H9 (cell line): ENCODE measurements around the gene SELENOS. TPM values are rescaled to one million over a fixed set of nuclear protein-coding genes. Genes with fewer than 3 reads are reported as not detected.

Source experiments
- DNase-seq: peaks from one replicate; pipeline ENCODE4 v3.0.0-alpha.2; 2017
- H2AFZ ChIP-seq: one replicate; pipeline ENCODE4 v1.6.1; 2013; ENCODE audit warnings: mild to moderate bottlenecking, low read length, control low read depth, moderate library complexity
- H2AK5ac ChIP-seq: 2 replicates; pipeline ENCODE4 v1.6.1; 2013; ENCODE audit warnings: low read length, control low read depth, mixed read lengths; ENCODE audit not compliant: insufficient read length
- H2BK120ac ChIP-seq: one replicate; pipeline ENCODE4 v1.6.1; 2013; ENCODE audit warnings: low read depth, mild to moderate bottlenecking, low read length, control low read depth, inconsistent platforms; ENCODE audit not compliant: poor library complexity, severe bottlenecking
- H2BK12ac ChIP-seq: 2 replicates; pipeline ENCODE4 v1.6.1; 2013; ENCODE audit warnings: low read length, control low read depth, mixed read lengths, low read depth; ENCODE audit not compliant: insufficient read length
- H2BK15ac ChIP-seq: 2 replicates; pipeline ENCODE4 v1.6.1; 2013; ENCODE audit warnings: low read depth, low read length, control low read depth
- H2BK20ac ChIP-seq: one replicate; pipeline ENCODE4 v1.6.1; 2013; ENCODE audit warnings: low read depth, mild to moderate bottlenecking, low read length, control low read depth, inconsistent platforms; ENCODE audit not compliant: poor library complexity, severe bottlenecking
- H2BK5ac ChIP-seq: 2 replicates; pipeline ENCODE4 v1.6.1; 2013; ENCODE audit warnings: low read length, control low read depth, mixed read lengths; ENCODE audit not compliant: insufficient read length
- H3K14ac ChIP-seq: 2 replicates; pipeline ENCODE4 v1.6.1; 2013; ENCODE audit warnings: low read length, control low read depth; ENCODE audit not compliant: insufficient read depth
- H3K18ac ChIP-seq: 2 replicates; pipeline ENCODE4 v1.6.1; 2013; ENCODE audit warnings: low read depth, mild to moderate bottlenecking, mixed read lengths, low read length, control low read depth; ENCODE audit not compliant: insufficient read length
- H3K23ac ChIP-seq: 2 replicates; pipeline ENCODE4 v1.6.1; 2013; ENCODE audit warnings: low read length, control low read depth, mixed read lengths, low read depth; ENCODE audit not compliant: insufficient read length
- H3K23me2 ChIP-seq: 2 replicates; pipeline ENCODE4 v1.6.1; 2013; ENCODE audit warnings: low read depth, mild to moderate bottlenecking, mixed read lengths, low read length, control low read depth; ENCODE audit not compliant: insufficient read length, poor library complexity, severe bottlenecking
- H3K27ac ChIP-seq: 2 replicates; pipeline ENCODE4 v1.5.1; 2013; ENCODE audit warnings: low read length, control low read depth, mixed read lengths, low read depth; ENCODE audit not compliant: insufficient read length
- H3K27me3 ChIP-seq: 2 replicates; pipeline ENCODE4 v1.6.1; 2013; ENCODE audit warnings: low read length, control low read depth, inconsistent platforms; ENCODE audit not compliant: insufficient read depth
- H3K4ac ChIP-seq: 2 replicates; pipeline ENCODE4 v1.6.1; 2013; ENCODE audit warnings: low read depth, mild to moderate bottlenecking, control low read depth, inconsistent platforms, low read length, moderate library complexity
- H3K4me1 ChIP-seq: 2 replicates; pipeline ENCODE4 v1.6.1; 2013; ENCODE audit warnings: low read length, control low read depth, inconsistent platforms; ENCODE audit not compliant: insufficient read depth
- H3K4me2 ChIP-seq: 2 replicates; pipeline ENCODE4 v1.6.1; 2013; ENCODE audit warnings: low read length, control low read depth, mixed read lengths; ENCODE audit not compliant: insufficient read length, insufficient read depth
- H3K56ac ChIP-seq: 2 replicates; pipeline ENCODE4 v1.6.1; 2013; ENCODE audit warnings: low read depth, mild to moderate bottlenecking, mixed read lengths, low read length, control low read depth; ENCODE audit not compliant: insufficient read length
- H3K79me1 ChIP-seq: 2 replicates; pipeline ENCODE4 v1.6.1; 2013; ENCODE audit warnings: low read depth, mild to moderate bottlenecking, moderate library complexity, low read length, control low read depth, inconsistent platforms; ENCODE audit not compliant: insufficient read depth, poor library complexity, severe bottlenecking
- H3K79me2 ChIP-seq: 2 replicates; pipeline ENCODE4 v1.6.1; 2013; ENCODE audit warnings: low read length, control low read depth, inconsistent platforms; ENCODE audit not compliant: insufficient read depth
- H3K9ac ChIP-seq: 2 replicates; pipeline ENCODE4 v1.6.1; 2013; ENCODE audit warnings: low read length, control low read depth, mixed read lengths; ENCODE audit not compliant: insufficient read length; ENCODE audit errors: extremely low read depth
- H3K9me3 ChIP-seq: one replicate; pipeline ENCODE4 v1.6.1; 2013; ENCODE audit warnings: low read depth, low read length, inconsistent platforms; ENCODE audit not compliant: control insufficient read depth
- H3T11ph ChIP-seq: one replicate; pipeline ENCODE4 v1.6.1; 2013; ENCODE audit warnings: mild to moderate bottlenecking, low read length, control low read depth, inconsistent platforms
- H4K20me1 ChIP-seq: one replicate; pipeline ENCODE4 v1.6.1; 2013; ENCODE audit not compliant: control insufficient read depth, insufficient read length, insufficient read depth
- H4K5ac ChIP-seq: 2 replicates; pipeline ENCODE4 v1.6.1; 2013; ENCODE audit warnings: low read depth, mild to moderate bottlenecking, mixed read lengths, low read length, control low read depth; ENCODE audit not compliant: insufficient read length
- H4K8ac ChIP-seq: replicated peaks from 2 replicates; pipeline ENCODE4 v1.6.1; 2013; ENCODE audit warnings: low read length, control low read depth, mixed read lengths, low read depth; ENCODE audit not compliant: insufficient read length
- H4K91ac ChIP-seq: 2 replicates; pipeline ENCODE4 v1.6.1; 2013; ENCODE audit warnings: low read depth, mild to moderate bottlenecking, moderate library complexity, mixed read lengths, low read length, control low read depth; ENCODE audit not compliant: insufficient read length
- H3K27ac Mint-ChIP-seq, 3 experiments: 2 replicates in 2 of 3; 3 replicates in 1 of 3; pipeline ENCODE4 v1.8.0; 2020 to 2021; ENCODE audit warnings: mixed read lengths in 3 of 3, mild to moderate bottlenecking in 1 of 3, moderate library complexity in 1 of 3
- H3K27me3 Mint-ChIP-seq: 2 replicates; pipeline ENCODE4 v1.8.0; 2021; ENCODE audit warnings: low read depth, mild to moderate bottlenecking, moderate library complexity, mixed read lengths
- H3K36me3 Mint-ChIP-seq, 3 experiments: 2 replicates in 2 of 3; 3 replicates in 1 of 3; pipeline ENCODE4 v1.8.0; 2020 to 2021; ENCODE audit warnings: low read depth in 3 of 3, mixed read lengths in 3 of 3; ENCODE audit not compliant: insufficient read depth in 1 of 3
- H3K4me1 Mint-ChIP-seq, 2 experiments: 2 replicates each; pipeline ENCODE4 v1.8.0; 2020; ENCODE audit warnings: mixed read lengths in 2 of 2
- H3K4me3 Mint-ChIP-seq, 2 experiments: 2 replicates in 1 of 2; 3 replicates in 1 of 2; pipeline ENCODE4 v1.8.0; 2020 to 2021; ENCODE audit warnings: mild to moderate bottlenecking in 2 of 2, mixed read lengths in 2 of 2, moderate library complexity in 1 of 2
- H3K9me3 Mint-ChIP-seq, 2 experiments: 2 replicates in 1 of 2; 3 replicates in 1 of 2; pipeline ENCODE4 v1.8.0; 2020; ENCODE audit warnings: mild to moderate bottlenecking in 2 of 2, mixed read lengths in 2 of 2, moderate library complexity in 1 of 2
- CTCF ChIP-seq: fragments of 200-600 bp; sonication (generic); conservative IDR thresholded peaks from 3 replicates; pipeline ENCODE4 v1.8.0; 2021; ENCODE audit warnings: antibody characterized with exemption, mild to moderate bottlenecking
- WGBS: extraction: QIAGEN DNeasy Blood & Tissue Kit; methylation state at CpG from one replicate; pipeline ENCODE4 v1.1.7; 2013; ENCODE audit warnings: missing lambda C conversion rate, low lambda C conversion rate, mixed read lengths; ENCODE audit not compliant: insufficient read length; ENCODE audit errors: extremely low coverage; 5-methylcytosine and 5-hydroxymethylcytosine counted together
- total RNA-seq: library from RNA; stranded (reverse); gene quantifications from 2 replicates; pipeline ENCODE4 v1.2.1, GENCODE V29; 2021

SELENOS gene
- total RNA-seq, 1 experiment from 2014 or later: 57.7 TPM

- Histone ChIP-seq H3K9ac (no peak overlapping the region), H2BK5ac (no peak overlapping the region), H2AK5ac (no peak overlapping the region), H3T11ph (no peak overlapping the region), H3K4me1 (no peaks in the 10 kb centered on the region), H3K4me2 (no peak overlapping the region), H4K20me1 (no peaks in the 10 kb centered on the region), H3K23ac (no peak overlapping the region), H3K23me2 (no peaks in the 10 kb centered on the region), H2BK120ac (no peak overlapping the region), H3K56ac (no peak overlapping the region), H2BK20ac (no peak overlapping the region), H3K18ac (no peak overlapping the region), H2BK15ac (no peak overlapping the region), H2BK12ac (no peak overlapping the region), H3K9me3 (no peaks in the 10 kb centered on the region), H3K79me2 (no peaks in the 10 kb centered on the region), H3K27ac (no peak overlapping the region), H4K91ac (no peak overlapping the region), H4K8ac (no peak overlapping the region), H2AFZ (no peak overlapping the region), H3K79me1 (no peaks in the 10 kb centered on the region), H3K14ac (no peak overlapping the region), H4K5ac (no peak overlapping the region), H3K27me3 (no peaks in the 10 kb centered on the region), H3K4ac (no peak overlapping the region)
- H3K9me3 Mint-ChIP-seq: no peaks in the 10 kb centered on the region
- no peak overlapping the region for H3K4me3 Mint-ChIP-seq
- peaks cover 3% of the 10 kb centered on the region for H3K27me3 Mint-ChIP-seq
- TF ChIP-seq CTCF: no peak
- peaks cover 8% of the 10 kb centered on the region in 2 experiments for H3K4me1 Mint-ChIP-seq
- no peak for DNase-seq
- H3K36me3 Mint-ChIP-seq: peaks cover 16 to 32% (median 24%) of the 10 kb centered on the region in 3 experiments; a peak in 5 of 7 replicates
- peak overlapping the region in 2 of 3 experiments; percentile 30 to 46; a peak in 4 of 7 replicates for H3K27ac Mint-ChIP-seq
- WGBS: no CpG with 5 or more reads among the region's 9 CpGs
Measured at GRCh38 chr15:101266787-101267186, 10.5 kb downstream of the SELENOS start.
